Omental fat pad (tissue), 4 donors: Measurements from ENCODE around the gene TUT1. TPM values are rescaled to one million over a fixed set of nuclear protein-coding genes. Genes with fewer than 3 reads are reported as not detected.
A peak's percentile ranks its signal among the peaks of the same experiment; 100 is the strongest.

ENCODE experiments used
- ATAC-seq: fragments of 150-250 bp; one replicate; pipeline ENCODE4 v1.9.1; 2016; ENCODE audit warnings: mild to moderate bottlenecking, moderate library complexity; ENCODE audit not compliant: low FRiP score
- DNase-seq: peaks from one replicate; pipeline ENCODE4 v3.0.0-alpha.2; 2019; ENCODE audit warnings: low spot score
- total RNA-seq, 4 donors: library from RNA; depleted of rRNA; stranded (reverse); fragments of >200 nt; gene quantifications; one replicate each; pipeline ENCODE4 v1.1.0, GENCODE V29; 2016
- TF ChIP-seq, protein P1 (sequence below), 3 donors: fragments of 450-650 bp; IDR thresholded peaks; one replicate each; pipeline ENCODE4 v1.5.1; 2016 to 2017; ENCODE audit warnings: antibody characterized with exemption in 3 of 3, mild to moderate bottlenecking in 3 of 3, moderate library complexity in 2 of 3

Gene TUT1
- total RNA-seq, 4 donors from 2014 or later: 7.9 to 11.0 (median 10.5) TPM

DNA sequence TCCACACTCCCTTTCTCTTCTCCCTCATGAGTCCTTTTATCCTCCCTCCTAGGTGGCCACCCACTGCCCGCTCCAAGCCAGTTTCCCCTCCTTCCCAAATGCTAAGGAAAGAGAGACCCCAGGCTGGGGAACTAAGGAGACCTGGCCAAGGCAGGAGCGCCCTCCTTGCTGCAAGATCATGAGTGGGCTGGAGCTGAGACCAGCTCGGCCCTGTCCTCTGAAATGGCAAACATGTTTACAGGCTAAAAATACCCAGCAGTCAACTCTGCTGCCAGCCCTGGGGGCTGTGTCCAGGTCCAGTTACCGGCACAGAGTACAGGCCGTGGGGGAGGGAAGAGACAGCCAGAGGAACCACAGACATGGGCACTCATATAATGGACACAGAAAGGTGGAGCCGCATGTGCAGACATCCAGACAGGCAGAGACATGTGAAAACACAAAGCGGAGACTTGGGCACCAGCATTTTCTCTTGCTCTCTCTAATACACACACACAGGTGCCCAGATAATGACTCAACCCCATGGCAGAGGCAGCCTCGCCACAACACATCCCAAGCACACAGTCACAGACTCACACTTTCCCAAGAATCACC lies 43.5 kb downstream of the TUT1 start:
- ATAC-seq (no peak), DNase-seq (no peak)
- TF ChIP-seq, protein P1, sequence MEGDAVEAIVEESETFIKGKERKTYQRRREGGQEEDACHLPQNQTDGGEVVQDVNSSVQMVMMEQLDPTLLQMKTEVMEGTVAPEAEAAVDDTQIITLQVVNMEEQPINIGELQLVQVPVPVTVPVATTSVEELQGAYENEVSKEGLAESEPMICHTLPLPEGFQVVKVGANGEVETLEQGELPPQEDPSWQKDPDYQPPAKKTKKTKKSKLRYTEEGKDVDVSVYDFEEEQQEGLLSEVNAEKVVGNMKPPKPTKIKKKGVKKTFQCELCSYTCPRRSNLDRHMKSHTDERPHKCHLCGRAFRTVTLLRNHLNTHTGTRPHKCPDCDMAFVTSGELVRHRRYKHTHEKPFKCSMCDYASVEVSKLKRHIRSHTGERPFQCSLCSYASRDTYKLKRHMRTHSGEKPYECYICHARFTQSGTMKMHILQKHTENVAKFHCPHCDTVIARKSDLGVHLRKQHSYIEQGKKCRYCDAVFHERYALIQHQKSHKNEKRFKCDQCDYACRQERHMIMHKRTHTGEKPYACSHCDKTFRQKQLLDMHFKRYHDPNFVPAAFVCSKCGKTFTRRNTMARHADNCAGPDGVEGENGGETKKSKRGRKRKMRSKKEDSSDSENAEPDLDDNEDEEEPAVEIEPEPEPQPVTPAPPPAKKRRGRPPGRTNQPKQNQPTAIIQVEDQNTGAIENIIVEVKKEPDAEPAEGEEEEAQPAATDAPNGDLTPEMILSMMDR (IDR thresholded peaks at IDR 0.05): no peak

DNA sequence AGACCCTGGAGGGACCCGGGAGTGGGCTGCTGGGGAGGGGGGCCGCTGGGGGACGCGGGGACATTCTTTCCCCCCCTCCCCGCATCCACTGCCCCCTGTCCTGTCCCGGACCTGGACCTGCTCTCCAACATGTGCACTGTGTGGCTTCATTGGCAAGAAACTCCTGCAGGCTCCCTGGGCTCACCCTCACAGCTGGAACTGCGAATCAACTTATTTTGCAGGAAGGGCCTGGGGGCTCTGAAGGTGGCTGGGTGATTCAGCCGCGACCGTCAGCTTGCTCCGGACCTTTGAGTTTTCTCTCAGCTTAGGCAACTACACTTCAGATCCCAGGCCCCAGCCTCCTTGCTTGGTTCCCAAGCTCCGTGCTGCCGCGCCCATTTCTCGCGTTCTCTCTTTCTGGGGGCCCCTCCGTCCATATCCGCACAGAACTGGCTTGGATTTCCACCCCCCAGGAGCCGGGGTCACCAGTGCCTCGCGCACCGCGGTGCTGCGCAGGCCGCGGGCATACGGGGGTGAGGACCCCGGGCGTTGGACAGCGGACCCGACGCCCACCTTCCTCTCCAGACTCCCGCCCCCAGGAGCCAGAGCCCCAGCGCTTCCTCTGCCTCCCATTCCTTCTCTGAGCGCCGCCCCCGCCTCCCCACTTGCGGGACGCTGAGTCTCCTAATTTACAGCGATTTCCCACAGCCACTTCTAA lies 44.2 kb downstream of the TUT1 start:
- TF ChIP-seq, protein P1 (IDR thresholded peaks at IDR 0.05): no peak
- DNase-seq (no peak), ATAC-seq (no peak)

DNA sequence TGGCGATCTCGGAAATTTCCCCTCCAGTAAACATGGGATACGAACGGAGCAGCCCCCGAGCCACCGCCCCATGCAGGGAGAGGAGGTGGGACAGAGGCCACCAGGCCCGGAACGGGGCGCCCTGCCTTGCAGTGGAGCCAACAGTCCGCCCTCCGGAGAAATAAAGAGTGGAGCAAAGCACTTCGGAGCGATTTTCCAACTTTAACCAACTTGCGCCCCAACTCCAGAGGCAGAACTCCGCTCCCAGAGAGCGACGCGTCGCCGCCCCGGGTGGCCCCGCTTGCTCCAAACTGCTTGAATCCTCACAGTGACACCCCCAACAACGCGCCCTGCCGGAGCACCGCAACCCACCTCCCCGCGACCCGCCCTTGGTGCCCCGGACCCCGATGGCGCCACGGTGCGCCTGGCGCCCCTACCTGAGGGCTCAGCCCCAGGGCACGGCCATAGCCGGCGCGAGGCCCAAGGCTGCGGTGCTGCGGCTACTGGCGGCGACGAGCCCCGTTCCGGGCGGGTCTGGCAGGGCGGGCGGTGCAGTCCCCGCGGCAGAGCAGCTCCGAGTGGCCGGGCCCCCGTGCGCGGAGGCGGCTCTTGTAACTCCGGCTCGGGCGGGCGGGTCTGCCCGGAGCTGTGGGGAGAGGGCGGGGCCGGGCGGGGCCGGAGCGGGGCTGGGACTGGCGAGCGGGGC lies 44.9 kb downstream of the TUT1 start, which contains the start of gene AHNAK:
TSS of gene AHNAK (minus strand) at position 563 of the 685 bp plus-strand sequence. CDS start 10,708 bp downstream, outside the sequence.
- DNase-seq (no peak), ATAC-seq (peak; percentile 44)
- TF ChIP-seq, protein P1 (IDR thresholded peaks at IDR 0.05): no peak

DNA sequence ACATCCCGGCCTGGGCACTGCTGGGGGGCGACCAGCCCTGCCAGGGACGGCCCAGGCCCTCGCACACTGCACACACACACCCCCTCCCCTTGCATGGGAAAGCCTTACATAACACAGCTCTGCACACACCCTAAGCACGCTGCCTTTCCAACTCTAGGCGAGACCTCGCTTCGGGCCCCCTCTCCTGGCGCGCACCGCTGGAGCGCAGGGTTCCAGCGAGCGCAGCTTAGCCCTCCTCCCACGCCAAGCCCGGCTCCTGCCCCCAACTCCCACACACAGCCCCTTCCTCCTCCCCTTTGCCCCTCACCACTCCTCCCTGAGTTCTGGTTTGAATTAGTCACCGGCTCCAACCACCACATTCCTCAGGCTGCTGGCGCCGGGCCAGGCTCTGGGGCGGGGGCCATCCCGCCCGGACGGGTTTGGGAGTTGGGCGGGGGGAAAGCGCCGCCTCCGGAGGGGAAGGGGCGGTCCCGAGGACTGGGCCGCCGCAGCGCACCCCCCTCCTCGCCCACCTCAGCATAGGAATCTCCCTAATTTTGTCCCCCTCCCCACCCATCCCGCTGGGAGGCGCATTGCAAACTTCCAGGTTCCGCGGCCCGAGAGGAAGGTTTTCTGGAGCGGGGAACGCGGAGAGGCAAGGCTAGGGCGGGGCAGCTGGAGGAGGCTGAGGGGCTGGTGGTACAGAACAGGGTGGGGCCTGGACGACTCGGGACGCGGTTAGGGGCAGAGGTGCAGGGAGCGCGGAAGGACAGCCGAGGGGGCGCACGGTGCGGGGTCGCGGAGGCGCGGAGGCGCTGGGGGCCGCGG lies 45.7 kb downstream of the TUT1 start:
- DNase-seq: peak; percentile 95
- TF ChIP-seq, protein P1 (IDR thresholded peaks at IDR 0.05): no peak
- peak; percentile 63 for ATAC-seq

DNA sequence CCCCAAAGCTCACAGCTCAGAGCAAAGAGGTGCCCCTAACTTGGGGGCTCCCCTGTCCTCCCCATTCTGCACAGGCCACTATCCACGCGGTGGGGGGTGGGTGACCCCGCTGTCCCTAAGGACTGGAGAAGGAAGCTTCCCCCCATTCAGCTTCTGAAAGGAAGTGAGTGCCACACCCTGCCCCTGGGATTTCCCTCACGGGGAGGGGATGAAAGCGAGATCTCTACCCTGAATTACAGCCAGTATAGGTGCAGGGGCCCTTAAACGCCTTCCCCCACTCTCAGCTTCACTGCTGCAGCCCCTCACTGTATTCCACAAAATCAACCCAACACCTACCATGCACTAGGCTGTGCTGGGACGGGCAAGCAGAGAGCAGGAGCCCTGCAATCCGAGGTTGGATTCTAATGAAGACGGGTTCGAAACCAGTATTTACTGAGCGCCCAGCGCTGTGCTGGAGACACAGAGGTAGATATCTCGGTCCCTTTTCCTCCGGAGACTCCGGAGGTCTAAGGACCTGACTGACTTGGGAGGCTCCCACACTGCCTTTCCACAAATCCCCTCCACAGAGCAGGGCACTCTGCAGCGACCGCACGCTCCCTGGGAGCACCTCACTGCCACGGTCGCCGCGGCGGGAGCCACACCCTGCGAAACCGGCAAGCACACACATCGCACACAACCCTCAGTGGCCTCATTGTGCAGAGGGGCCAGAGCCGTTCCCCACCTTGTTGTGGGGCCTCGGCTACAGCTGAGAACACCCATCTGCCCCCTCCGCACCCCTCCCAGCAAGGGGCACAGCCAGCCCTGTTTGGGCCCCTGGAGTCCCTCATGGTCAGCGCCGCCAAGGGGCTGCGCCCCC lies 46.5 kb downstream of the TUT1 start:
- ATAC-seq (no peak), DNase-seq (no peak)
- TF ChIP-seq, protein P1 (IDR thresholded peaks at IDR 0.05): no peak
